HG03571 (cell line): ENCODE data around the gene KCNE3.
"Not testable (repeated sequence)": the region's sequence is repeated elsewhere in the genome, so short reads cannot be mapped to it uniquely, and the experiment has no call there.

Source experiments
- ATAC-seq: cut with Tn5 transposase; IDR thresholded peaks from one replicate; pipeline ENCODE4 v1.9.1; 2021; ENCODE audit not compliant: unreplicated experiment

Gene KCNE3

DNA sequence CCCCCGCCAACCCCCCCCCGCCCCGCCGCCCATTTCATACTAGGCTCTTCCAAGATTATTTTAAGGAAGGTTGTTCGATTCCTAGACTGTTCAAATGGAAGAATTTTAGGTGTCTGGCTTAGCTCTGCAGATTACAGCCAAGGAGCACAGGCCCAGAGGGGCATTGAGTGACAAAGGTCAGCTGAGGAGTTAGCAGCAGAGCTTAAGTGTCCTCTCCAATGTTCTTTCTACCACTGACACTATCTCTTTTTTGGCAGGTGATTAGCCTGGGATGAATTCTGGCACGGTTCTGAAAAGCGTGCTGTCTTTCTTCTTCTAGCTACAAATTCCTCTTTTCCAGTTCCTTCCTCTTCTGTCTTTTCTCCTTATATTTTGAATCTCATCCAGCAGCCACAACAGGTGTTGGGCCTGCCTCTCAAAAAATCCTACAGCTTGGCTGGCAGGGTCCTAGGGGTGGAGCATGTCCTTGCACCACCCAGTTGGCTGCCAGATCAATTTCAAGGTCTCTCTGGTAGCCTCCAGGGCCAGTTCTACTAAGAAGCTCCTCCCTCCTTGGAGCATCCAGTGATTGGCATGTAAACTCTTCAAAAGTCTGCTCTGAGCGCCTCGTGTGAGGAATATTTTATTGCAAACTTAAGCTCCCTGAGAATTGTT lies 23.0 kb downstream of the KCNE3 start:
- ATAC-seq = no peak

DNA sequence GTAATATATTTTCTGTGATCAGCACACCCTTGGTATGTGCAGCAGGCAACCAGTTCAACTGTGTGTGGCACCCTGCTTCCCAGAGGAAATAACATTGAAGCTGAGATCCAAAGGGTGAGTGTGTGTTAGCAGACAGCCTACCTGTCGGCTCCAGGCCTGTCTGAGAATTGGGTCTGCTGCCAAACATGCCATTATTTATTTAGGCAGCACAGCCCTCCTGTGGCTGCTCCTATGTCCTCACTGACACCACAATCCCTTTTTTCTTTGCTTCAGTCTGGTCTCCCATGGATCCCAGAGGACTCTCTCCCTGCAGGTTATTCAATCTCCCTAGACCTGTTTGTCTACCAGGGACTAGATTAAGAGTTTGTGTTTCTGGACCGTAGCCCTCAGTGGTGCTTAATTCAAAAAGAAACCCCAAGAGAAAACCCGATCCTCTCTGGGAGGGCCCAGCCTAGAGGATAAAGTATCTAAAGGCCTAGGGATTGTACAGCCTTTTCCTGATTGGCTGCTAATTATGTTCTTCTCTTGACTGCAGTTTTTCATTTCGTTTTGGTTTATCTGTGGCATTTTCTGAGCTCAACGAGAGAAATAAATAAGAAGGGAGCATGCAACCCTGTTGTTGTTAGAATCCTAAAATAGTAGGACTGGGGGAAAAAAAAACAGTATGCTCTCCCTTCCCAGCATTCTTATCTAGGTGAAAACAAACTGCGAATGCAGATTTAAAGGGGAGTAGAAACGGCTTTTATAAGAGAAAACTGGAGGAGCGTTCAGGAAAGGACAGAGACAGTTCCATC lies 24.1 kb downstream of the KCNE3 start:
- ATAC-seq = no peak

DNA sequence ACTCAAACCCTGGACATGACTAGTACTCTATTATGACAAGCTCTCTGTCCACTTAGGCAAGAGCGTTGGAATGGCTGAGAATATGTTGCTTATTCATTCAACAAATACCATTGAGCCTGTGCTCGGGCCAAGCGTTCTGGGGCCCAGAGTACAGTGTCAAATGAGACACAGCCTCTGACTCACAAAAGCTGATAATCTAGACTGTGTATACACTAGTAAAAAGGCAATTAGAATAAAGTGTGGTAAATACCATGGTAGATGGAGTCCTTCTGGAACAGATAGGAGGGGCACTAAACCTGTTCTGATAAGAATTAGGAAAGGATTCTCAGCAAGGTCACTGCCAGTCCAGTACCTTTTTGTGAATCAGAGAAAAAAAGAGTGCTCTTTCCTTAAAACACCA lies 24.7 kb downstream of the KCNE3 start:
- no peak for ATAC-seq

DNA sequence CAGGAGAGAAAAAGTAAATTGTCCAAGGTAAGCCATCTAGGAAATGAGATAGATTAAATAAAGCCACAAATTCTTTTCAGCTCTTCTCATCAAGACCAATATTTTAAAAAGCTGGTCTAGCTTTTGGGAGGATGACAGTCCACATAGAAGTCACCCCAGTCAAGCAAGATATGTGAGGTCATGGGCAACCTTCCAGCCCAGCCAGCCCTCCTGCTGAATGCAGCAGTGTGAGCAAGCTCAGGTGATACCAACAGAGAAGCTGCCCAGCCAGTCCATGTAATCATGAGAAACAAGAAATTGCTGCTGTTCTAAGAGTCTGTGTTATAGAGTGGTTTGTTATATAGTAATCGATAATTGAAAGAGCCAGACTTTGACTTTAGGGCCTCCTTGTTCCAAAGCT lies 28.7 kb downstream of the KCNE3 start:
- ATAC-seq = no peak

DNA sequence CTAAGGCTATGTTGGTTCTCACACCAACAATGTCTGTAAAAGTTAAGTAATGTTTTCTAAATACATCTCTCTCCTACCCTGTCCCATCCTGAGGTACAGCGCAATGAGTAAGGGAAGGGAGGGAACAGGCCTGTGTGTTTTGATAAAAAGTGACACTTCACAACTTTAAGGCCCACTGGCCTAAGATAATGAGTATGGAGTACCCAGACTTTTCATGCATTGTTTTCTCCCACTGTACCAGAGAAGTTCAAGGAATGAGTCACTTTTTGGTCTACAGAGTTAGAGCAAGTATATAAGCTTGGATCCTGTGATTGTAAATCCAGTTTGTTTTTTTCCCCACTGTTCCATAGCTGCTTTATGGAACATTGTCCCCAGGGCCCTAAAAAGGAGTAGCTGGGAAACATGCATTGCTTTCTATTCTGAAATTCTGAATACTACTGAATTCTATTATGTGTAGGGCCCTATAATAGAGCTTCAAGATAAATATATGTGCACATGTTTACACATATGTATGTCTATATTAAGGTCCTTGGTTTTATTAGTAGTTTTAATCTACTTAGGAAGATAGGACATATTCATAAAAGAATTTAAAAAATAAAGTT lies 29.8 kb downstream of the KCNE3 start:
- no peak for ATAC-seq

DNA sequence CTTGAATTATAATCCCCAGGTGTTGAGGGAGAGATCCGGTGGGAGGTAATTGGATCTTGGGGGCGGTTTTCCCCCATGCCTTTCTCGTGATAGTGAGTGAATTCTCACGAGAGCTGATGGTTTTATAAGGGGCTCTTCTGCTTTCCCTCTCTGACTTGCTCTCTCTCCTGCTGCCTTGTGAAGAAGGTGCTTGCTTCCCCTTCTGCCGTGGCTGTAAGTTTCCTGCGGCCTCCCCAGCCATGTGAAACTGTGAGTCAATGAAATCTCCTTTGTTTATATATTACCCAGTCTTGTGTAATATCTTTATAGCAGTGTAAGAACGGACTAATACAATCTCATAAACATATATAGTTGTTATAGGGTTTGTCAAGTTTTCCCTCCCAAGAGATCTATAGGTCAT lies 32.8 kb downstream of the KCNE3 start:
- ATAC-seq = no peak

DNA sequence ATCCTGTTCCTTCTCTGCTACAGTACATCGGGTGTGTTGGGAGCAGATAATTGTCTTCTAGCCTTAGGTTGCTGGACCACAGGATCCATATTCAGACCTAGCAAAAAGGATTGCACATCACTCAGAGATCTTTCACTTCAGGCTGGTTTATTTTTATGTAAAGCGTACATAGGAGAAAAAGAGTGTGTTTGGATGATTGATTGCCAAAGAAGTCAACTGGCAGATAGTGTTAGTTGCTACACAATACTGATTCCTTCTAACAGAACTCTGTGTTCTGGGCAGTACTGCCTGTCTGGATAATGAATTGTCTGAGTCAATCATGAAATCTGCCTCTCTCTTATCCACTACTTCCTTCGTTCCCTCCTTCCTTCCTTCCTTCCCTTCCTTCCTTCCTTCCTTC lies 38.1 kb downstream of the KCNE3 start:
- no peak for ATAC-seq

DNA sequence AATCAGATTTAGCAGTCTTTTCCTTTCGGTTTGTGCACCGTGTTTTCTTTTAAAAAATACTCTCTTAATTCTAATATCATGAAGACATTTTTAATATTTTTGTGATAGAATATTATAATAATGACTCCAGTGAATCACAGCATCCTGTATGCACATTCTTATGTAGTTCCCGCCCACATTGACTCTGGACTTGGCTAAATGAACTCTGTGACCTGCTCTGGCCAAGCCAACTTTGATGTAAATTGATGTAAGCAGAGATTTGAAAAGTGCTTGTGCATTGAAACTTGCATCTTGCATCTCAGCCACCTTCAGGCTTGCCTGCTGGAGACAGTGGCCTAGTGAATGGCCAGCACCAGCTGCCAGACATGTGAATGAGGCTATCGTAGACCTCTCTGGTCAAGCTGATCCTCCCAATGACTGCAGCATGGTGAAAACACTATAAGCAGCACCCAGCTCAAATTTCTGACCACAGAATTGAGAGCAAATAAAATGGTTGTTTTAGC lies 39.9 kb downstream of the KCNE3 start:
- no peak for ATAC-seq

DNA sequence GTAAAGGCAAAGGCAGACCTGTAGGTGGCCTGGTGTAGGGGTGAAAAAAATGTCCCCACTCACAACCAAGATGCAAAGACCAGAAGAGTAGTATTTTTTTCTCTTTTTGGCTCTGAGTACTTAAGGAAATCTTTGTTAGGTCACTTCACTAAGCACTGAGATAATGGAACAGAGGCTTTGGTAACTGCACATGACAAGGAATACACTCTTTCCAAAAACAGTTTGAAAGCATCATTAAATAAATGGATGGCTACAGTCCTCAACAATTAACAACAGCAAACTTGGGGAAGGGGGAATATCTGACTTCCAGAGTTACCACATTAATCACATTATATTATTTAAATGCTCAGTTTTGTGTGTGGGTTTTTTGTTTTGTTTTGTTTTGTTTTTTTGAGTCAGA lies 42.2 kb downstream of the KCNE3 start:
- no peak for ATAC-seq

DNA sequence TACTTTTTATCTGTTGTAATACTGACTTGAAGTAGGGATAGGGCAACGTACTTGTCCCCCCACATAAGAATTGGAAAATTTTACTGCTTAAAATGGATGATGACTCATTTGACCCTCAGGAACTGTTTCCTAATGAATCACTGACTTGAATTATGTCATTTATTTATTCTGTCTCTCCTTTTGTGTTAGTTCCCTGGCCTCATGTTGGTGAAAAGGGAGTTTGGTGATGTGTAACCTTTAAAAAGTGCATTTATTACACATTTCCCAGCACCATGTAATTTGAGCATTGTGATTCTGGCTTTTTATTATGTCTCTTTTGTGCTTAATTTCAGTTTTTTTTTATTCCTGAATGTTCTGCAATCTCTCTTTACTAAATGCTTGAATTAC lies 48.8 kb downstream of the KCNE3 start:
- ATAC-seq = no peak

DNA sequence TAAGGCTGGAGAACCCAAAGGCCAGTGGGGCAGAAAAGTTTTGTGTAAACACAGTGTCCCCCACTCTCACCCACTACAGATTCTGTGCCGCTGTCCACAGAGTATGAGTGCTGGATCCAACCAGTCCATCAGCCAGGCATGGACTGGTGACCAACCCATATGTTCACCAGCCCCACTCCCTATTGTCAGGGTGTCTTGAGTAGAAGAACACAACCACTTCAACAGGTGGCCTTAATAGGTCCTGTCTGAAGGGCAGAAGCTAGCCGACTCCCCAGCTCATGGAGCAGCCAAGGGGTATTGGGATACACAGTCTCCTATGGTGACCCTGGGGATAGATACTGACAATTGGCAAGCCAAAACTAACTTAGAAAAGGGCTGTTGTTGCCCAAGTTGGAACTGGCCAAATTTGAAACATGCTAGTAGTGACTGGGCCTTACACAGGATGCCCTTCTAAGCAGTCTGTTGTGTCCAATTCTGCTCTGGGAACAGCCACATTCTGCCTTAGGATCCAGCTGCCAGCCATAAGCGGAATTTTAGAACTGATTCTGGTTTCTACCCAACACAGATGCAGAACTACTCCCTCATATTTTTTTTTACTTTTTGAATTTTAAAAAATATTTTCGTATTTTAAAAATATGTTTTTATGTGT lies 49.4 kb downstream of the KCNE3 start:
- ATAC-seq = no peak

DNA sequence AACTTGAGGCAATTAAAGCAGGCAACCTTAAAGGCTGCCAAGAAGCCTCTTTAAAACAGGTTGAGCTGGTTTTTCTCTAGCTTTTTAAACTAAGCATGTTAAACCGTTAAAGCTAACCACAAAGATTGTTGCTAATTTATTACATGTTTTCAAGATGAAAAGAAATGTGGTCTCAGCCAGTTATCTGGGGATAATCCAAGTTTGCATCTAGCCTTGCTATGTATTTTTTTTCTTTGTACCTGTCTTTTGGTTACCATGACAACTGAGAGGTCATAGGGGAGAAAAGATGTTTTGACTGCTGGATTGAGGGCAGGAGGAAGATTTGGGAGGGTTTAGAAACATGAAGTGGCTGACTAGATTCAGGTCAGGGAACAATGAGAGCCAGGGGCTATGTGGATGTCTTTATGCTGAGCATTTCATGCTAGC lies 50.0 kb downstream of the KCNE3 start:
- ATAC-seq = no peak

DNA sequence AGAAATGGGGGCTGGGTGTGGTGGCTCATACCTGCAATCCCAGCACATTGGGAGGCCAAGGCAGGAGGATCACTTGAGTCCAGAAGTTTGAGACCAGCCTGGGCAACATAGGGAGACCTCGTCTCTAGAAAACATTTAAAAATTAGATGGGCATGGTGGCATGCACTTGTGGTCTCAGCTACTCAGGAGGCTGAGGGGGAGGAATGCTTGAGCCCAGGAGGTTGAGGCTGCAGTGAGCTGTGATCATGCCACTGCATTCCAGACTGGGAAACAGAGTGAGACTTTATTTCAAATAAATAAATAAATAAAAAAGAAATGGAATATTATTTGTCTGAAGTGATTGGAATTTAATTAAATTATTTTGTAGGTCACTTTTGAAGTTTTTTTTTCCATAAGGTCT lies 50.4 kb downstream of the KCNE3 start:
- not testable (repeated sequence) for ATAC-seq

DNA sequence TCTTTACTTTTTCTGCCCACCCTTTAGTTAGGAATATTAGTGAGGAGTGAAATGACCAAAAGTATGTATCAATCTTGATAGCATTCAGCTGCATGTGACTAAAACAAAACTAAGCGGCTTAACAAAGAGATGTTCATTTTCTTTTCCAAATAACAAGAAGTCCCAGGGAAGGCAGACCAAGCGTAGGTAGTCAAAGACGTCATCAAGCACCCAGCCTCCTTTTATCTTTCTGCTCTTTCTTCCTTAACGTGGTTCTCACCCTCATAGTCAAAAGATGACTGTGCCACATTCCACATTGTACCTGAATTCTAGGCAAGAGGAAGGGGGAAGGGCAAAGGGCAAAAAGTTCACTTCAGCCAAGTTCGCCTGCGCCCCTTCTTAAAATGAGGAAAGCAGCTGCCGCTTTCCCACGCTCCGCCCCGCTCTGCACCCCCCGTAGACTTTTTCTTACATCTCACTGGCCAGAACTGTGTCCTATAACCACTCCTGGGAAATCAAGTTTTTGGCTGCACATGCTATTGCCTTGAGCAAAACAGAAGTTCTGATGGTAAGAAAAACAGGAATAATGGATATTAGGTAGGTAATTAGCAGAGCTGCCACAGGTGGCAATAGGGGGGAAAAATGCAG lies 54.5 kb downstream of the KCNE3 start:
- ATAC-seq = no peak

DNA sequence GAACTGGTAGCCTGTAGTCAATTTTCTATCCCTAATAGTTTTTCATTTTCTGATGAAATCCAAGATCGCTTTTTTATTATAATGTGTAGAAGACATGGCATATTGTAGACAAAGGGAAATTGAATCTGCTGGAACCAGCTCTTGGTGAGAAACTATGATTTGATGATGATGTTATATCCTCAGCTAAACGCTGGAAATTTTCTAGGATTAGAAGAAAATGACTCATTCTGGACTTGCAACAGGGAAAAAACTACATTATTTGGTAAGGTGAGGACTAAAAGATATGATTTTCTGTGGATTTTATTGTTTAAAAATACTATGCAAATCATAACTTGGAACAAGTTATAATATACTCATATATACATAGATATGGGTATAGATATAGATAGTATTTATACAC lies 55.0 kb downstream of the KCNE3 start:
- ATAC-seq = no peak

DNA sequence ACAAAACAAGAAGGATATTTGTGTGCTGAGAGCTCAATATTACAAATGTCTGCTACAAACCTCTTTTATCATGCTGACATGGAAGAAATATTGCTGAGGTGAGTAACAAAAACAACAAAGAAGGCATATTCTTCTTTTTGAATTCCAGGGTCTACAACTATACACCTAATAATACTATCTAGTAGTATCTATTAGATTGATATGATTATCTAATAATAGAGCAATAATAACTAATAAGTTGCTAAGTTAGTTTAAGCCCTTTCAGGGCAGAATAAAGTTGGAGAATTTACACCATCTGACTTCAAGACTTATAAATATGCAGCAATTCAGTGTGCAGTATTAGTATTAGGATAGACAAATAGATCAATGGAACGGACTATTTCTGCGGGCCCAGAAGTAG lies 57.7 kb downstream of the KCNE3 start:
- no peak for ATAC-seq
